GM19239 (cell line): ENCODE measurements around the gene PIEZO1.

Source experiments
- DNase-seq: peaks from one replicate; pipeline ENCODE4 v3.0.0; 2011; ENCODE audit warnings: low spot score; ENCODE audit not compliant: insufficient read length
- FAIRE-seq: peaks from 2 replicates; lab custom pipeline; 2011; peaks lifted over from hg19 to GRCh38; lab: Jason Lieb, UNC

The PIEZO1 gene

DNA sequence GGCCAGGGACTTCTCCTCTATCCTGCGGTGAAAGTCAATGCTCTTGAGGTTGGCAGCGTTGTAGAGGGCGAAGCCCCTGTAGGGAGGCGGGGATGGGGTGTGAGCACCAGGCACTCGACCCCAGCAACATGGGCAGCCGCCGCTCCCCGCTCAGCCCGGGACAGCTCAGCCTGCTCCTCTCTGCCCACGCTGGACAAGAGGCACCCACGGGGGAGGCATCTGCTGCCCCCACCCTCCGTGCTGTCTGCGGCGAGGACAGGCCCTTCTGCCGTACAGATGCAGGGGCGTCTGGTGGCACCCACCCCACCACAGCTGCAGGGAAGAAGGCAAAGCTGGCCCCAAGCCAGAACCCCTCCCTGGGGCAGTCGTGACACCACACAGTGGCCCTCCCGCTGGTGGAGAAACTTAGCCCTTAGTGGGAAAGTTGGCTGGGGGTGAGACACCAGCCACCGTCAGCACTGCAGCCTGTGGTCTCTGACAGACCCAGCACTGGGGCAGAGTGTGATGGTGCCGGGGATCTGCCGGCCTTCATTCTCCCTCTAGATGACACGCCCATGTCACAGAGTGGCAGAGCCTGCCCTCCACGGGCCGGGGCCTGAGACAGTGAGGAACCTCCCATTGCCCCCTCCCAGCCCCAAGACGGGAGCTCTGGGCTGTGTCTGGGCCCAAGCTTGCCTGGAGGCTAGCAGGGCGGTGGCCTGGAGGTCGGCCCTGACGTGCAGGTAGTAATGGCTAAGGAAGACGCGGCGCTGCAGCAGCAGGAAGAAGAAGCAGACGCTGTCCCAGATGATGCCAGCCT is 59.2 kb downstream of the PIEZO1 start:
- FAIRE-seq (no peak), DNase-seq (no peak)

DNA sequence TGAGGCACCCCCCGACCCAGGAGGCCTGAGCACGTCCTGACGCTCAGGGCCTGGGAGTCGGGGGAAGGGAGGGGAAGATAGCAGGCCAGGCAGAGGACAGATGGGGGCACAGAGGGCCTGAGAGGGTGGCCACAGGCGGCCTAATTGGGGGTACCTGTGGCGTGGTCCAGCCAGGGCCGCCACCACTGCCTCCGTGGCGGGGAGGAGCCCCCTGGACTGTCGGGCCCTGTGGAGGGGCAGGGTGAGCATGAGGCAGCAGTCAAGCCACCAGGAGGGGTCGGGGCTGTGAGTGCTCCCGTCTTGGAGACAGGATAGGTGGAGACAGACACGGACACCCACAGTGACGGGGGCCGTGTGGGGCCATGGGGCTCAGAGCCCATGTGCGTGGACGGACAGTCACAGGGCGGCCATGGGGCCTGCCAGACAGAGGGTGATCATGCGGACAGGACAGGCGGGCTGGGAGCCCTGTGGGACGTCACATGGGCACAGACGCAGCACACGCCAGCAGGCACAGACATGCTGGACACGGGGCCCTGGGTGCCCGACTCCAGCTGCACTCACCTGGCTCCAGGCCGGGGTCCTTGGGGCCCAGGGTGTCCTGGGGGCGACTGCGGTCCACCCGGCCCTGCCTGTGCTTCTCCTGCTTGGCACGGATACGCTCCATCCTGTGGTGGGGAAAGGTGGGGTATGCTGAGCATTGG is 60.0 kb downstream of the PIEZO1 start:
- DNase-seq (no peak), FAIRE-seq (no peak)

DNA sequence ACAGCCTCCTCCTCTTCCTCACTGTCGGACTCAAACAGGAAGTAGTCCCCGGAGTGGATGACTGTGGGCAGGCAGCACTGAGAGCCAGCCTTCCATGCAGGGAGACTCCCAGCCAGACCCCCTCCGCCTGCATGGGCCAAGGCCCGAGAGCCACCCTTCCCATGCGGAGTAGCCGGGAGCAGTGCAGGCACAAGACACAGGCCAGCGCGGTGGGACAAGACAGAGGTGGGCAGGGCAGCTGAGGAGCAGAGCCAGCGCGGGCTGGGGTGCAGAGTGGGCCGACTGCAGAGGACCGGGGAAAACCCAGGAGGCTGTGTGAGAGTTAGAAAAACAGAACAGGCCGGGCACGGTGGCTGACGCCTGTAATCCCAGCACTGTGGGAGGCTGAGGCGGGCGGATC is 61.1 kb downstream of the PIEZO1 start:
- DNase-seq (no peak), FAIRE-seq (no peak)

DNA sequence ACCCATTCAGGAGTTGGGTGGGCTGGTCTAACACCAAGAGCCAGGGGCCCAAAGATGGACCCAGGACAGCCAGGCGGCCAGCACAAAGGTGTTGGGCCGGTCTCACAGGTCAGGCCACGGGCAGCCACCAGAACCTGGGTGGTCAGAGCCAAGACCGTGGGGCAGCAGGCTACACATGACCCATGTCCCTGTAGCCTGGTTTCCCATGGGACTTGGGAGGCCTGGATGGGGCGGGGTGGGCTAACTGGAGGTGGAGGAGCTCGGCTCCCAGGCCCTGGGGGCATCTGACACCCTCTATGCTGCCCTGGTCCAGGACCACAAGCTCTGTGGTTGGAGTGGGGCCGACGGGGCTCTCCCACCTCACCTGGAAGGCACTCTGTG is 61.5 kb downstream of the PIEZO1 start:
- FAIRE-seq (no peak), DNase-seq (no peak)

DNA sequence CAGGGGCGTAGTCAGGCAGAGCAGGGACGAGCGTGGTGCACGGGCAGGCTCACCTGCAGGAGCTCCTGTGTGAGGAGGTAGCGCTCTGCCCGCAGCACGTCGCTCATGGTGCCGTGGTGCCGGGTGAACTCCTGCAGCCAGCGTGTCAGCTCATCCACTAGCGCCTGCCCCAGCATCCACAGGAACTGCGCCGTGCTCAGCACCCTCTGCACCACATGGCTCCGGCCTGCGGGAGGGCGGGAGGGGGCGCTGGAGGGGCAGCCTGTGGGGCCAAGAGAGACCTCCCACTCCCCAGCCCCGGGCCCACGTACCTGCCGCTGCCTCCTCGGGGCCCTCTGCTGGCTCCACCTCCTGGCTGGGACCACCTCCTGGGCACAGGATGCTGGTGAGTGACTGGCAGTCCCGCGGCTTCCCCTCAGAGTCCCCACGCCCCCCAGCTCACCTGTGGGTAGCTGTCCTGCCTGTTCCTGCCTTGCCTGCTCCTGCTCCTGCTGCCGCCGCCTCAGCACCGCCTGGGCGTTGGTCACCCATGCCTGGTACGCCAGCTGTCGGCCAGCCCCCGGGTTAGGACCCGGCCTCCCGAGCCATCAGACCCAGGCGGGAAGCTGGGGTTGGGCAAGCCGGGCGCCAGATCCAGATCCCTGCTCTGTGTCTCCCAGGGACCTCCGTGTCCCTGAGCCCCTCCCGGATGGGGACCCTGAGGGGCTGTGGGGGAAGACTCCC is 62.1 kb downstream of the PIEZO1 start:
- FAIRE-seq: no peak
- DNase-seq: no peak

DNA sequence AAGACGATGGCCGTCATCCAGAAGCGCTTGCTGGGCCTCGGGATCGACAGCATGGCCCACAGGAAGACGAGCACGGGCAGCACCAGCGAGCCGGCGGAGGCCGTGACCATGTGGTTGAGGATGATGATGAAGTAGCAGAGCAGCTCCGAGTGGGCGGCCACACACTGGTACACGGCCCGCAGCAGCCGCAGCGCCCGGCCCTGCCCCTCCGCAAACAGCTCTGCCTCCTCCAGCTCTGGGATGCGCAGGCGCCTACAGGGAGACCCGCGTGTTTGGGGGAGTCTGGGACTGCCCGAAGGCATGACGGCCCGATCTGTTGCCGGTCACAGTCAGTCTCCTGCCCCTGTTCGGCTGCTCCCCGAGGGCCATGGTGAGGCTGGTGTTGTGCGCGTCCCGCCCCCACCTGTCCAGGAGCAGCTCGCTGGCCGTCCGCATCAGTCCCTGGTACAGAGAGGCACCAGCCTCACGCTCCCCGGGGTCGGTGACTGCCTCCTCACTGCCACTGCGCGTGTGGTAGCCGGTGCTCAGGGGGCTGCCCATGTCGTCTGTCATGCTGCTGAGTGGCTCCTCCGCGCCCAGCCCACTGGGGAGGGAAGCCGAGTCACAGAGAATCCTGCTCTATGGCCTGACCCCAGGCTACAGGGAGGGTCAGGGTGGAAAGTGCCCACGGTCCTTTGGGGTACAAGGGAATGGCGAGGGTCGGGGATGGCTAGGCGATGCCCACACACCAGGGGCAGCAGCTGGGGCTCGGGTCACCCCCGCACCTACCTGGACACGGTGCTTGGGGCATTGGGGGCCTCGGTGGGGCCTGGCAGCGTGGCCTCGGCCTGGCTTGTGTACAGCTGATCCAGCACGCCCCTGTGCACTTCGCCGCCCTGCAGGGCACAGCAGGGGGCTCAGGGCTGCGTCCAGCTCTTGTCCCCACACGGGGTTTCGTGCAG is 62.9 kb downstream of the PIEZO1 start:
- DNase-seq (no peak), FAIRE-seq (no peak)

DNA sequence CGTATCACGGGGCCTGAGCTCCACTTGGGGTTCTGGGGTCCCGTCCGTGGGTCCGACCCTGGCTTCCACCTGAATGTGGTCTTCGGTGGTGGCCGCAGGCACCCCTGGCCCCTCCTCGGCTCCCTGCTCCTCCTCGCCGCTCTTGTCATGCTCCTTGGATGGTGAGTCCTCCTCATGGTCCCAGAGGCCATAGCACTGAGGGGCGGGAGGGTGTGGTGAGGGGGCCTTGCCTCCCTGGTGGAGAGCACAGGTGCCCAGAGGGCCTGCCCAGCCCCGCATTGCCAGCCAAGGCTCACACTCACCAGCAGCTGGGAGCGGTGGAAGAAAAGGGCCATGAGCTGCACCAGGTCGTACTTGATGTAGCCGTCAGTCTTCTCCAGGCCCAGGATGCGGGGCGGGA is 63.8 kb downstream of the PIEZO1 start:
- FAIRE-seq (no peak), DNase-seq (no peak)

DNA sequence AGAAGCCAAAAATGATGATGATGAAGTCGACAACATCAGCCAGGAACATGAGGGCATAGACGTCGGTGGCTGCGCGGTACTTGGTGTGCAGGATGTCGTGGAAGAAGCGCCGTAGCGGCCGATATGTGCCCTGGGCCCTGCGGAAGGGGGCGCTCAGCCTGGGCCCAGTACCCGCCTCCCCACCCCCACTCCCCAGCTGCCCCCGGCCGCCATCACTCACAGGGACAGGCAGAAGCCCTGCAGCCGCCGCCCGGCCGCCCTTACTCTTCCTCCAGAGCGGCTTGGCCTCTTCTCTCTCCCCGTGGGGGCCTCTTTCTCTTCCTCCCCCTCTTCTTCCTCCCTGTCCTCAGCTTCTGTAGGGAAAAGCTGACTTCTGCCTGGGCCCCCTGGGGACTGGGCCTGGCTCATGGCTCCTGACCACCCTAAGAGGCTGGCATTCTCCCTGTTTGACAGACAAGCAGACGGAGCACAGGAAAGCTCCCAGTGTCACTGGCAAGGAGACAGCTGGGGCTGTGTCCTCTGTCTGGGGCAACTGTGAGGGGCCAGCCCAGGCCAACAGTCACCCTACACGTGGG is 64.5 kb downstream of the PIEZO1 start:
- FAIRE-seq (no peak), DNase-seq (no peak)

DNA sequence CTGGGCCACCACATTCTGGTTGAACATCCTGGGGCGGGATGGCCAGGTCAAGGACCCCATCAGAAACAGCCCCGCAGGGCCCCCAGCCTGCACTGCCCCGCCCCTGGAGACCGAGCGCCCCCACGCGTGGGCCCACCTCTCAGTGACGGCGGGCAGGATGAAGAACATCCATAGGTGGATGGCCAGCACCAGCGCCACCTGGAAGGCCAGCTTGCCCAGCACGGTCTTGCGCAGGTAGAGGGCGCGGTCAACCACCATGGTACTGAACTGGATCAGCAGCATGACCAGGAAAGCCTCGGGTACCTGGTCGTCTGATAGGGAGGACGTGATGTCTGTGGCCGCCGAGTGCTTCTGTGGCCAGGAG is 65.1 kb downstream of the PIEZO1 start:
- DNase-seq (no peak), FAIRE-seq (no peak)

DNA sequence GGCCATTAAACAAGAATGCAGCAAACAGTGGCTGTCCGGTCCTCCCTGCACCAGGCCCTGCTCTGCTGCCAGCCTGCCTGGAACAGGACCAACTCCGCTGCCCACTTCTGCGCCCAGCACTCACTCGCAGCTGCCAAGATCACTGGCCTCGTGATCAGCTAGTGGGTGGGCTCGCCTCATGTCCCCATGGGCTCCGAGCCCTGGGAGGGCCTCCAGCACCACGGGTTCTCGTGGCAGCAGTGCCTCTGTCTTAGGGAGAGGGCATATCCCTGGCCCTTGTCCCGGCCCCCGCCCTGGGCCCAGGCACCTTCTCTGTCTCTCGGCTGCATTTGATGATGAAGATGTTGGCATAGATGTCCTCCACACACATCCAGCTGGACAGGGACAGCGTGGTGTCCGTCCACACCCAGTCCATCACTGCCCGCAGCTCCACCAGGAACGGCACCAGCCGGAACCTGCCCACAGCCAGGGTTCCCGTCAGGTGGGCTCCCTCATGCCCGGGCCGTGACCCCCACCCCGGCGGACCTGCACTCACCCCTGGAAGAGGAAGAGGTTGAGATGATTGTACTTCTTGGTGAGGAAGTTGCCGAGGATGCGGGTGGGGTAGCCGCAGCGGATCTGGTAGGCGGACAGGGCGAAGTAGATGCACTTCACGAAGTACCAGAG is 65.6 kb downstream of the PIEZO1 start:
- FAIRE-seq: no peak

DNA sequence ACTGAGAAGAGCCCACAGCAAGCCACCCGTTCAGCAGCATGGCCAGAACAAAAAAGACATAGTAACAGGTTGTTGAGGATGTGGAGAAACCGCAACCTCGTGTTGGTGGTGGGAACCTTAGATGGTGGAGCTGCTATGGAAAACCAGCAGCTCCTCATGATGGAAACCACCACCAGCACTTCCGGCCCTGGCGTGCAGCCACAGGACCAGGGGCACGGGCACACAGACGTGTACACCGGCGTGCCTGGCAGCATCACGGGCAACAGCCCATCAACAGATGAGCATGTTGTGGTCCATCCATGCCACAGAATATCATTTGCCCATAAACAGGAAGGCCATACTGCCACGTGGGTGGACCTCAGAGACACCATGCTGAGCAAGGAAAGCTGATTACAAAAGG is 66.8 kb downstream of the PIEZO1 start:
- FAIRE-seq (no peak), DNase-seq (no peak)

More for the DNA sequence above, 65.6 kb downstream of the PIEZO1 start:
- DNase-seq: no peak

DNA sequence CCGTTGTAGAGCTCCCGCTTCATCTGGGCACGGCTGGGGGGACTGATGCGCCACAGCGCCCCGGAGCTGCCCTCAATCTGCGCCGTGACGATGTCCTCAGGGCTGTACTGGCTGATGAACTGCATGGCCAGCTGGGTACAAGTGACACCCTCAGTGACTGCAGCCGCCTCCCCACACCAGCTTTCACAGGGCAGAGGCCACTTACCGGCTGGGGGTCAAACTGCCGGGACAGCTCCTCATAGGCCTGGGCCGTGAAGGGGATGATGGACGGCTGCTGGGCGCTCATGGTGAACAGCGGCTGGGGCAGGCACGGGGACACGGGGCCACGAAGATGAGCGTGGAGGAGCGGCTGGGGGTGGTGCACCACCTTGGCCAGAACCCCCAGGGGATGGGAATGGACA is 68.4 kb downstream of the PIEZO1 start:
- FAIRE-seq (no peak), DNase-seq (no peak)

DNA sequence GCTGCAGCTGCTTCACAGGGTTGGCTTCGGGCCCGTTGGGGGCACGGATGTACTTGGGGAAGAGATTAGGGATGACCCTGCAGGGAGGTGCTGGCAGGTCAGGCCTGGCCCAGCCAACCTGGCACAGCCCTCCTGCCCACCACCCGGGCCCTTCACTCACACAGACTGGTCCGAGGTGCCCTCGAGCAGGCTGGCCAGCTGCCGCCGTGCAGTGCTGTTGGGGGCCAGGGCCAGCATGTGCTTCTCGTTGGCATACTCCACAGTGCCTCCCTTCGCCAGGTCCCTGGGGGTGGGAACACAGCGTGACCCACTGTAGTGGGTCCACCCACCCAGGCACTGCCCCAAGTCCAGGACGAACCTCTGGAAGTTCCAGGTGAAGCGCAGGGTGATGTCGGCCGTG is 68.8 kb downstream of the PIEZO1 start:
- no peak for DNase-seq
- no peak for FAIRE-seq

DNA sequence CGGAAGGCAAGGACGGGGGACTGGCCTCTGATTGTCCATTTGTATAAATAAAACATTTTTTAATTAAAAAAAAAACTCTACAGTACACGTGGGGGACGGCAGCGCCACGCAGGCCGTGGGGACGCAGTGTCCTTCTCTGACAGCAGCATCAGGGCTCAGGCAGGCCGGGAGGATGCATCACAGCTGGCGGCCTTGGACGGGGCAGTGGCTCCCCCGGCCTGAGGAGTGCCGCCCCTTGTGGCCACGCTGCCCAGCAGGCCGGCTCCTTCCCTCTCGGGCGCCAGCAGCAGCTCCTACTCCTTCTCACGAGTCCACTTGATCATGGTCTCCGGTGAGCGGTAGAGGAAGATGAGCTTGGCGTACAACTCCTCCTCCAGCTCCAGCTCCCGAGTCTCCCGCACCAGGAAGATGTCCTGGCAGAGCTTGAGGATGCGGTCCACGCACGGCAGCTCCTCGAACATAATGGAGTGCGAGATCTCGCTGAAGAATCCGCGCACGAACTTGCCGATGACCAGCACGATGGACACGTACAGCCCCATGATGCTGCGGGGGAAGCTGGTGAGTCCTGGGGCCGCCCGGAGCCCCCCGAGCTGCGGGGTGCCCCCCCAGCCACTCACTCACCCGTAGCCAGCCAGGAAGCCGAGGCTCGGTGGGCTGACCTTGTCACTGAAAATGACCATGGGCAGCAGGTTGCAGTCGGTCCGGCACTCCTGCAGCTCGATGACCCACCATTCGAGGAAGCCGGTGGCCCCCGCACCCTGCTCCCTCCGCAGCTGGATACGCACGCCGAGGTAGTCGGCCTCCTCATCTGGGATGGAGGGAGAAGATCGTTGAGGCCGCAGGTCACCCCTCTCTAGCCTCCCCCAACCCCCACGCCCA is 69.5 kb downstream of the PIEZO1 start:
- FAIRE-seq: no peak
- no peak for DNase-seq

DNA sequence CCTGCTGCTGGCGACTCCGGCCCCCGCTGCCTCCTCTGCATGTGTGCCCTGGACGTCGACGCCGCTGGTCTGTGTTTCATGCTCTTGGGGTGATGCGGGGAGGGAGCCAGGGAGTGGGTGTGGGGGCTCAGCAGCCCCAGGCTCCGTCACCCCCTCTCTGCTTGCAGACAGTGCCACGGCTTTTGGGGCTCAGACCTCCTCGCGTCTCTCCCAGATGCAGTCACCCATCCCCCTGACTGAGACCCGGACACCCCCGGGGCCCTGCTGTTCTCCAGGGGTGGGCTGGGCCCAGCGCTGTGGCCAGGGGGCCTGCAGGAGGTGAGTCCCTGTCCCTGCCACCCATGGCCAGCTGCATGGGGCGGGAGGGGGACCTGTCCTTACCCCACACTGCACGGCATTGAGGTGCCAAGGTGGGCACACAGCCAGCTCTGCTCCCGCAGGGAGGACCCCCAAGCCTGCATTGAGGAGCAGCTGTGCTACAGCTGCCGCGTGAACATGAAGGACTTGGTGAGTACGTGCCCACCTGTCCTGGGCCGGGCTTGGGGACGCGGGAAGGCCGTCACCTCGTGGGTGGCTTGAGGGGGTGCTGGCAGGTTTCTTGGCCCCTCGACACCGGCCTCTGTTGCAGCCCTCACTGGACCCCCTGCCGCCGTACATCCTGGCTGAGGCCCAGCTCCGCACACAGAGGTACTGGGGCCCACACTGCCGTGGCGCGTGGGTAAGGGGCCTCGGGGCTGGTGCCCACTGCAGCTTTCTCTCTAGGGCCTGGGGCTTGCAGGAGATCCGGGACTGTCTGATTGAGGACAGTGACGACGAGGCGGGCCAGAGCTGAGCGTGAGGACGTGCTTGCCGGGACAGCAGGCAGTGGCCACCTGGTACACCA is 70.4 kb downstream of the PIEZO1 start:
- DNase-seq (no peak), FAIRE-seq (no peak)

DNA sequence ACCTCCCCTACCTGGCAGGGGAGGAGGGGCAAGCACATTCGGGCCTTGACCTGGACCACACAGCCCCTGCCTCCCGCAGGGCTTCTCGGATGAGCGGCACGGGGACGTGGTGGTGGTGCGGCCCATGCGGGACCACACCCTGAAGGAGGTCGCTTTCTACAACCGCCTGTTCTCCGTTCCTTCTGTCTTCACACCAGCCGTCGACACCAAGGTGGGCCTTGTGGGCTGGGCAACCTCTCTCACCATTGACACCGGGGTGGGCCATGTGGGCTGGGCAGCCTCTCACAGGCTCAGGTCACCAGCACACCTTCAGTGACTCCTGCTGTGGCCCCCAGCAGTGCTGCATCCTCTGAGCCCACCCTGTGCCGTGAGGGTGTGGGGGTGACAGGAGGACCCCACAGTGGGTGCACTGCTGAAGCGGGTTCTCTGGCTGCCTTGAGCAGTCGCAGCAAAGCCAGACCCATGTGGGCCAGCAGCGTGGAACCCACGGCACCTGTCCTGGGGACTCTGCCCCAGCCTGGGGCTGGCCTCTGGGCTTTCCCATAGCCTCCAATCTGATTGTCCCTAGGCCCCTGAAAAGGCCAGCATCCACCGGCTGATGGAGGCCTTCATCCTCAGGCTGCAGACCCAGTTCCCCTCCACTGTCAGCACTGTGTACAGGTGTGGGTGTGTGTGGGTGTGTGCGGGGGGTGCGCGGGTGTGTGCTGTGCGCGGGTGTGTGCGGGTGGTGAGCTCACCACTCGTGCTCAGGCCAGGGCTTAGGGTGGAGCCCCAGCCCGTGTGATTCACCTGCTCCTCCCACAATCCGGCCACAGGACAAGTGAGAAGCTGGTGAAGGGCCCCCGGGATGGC is 71.2 kb downstream of the PIEZO1 start:
- no peak for DNase-seq
- no peak for FAIRE-seq

DNA sequence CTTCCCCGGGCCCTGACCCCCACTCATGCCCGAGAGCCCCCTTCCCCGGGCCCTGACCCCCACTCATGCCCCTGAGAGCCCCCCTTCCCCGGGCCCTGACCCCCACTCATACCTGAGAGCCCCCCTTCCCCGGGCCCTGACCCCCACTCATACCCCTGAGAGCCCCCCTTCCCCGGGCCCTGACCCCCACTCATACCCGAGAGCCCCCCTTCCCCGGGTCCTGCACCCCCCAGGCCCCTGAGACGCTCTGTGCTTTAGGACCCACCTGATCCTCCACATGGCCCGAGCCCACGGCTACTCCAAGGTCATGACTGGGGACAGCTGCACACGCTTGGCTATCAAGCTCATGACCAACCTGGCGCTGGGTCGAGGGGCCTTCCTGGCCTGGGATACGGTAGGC is 72.0 kb downstream of the PIEZO1 start:
- no peak for DNase-seq
- FAIRE-seq: no peak
